Transverse colon (tissue), 4 donors: ENCODE data around the gene SELP. TPM values are rescaled to one million over a fixed set of nuclear protein-coding genes. Genes with fewer than 3 reads are reported as not detected.

ENCODE experiments used
- DNase-seq: peaks from one replicate; pipeline ENCODE4 v3.0.0-alpha.2; 2019
- H3K27ac ChIP-seq, 4 donors: fragments of 200-600 bp; sonication (generic); 2 replicates each; pipeline ENCODE4 v1.5.1; 2016 to 2018; ENCODE audit warnings: inconsistent platforms in 4 of 4
- H3K27me3 ChIP-seq: fragments of 200-600 bp; sonication (generic); 2 replicates; pipeline ENCODE4 v1.5.1; 2017; ENCODE audit warnings: inconsistent platforms
- H3K36me3 ChIP-seq, 4 donors: fragments of 200-600 bp; sonication (generic); 2 replicates each; pipeline ENCODE4 v1.5.1; 2017 to 2019; ENCODE audit warnings: inconsistent platforms in 4 of 4
- H3K4me1 ChIP-seq, 4 donors: fragments of 200-600 bp; sonication (generic); 2 replicates each; pipeline ENCODE4 v1.5.1; 2017 to 2020; ENCODE audit warnings: inconsistent platforms in 4 of 4
- H3K4me3 ChIP-seq, 4 donors: fragments of 200-600 bp; sonication (generic); 1 replicate in 1 of 4; 2 replicates in 3 of 4; pipeline versions ENCODE4 v1.5.1 to v1.6.1; 2017 to 2019; ENCODE audit warnings: inconsistent platforms in 4 of 4
- H3K9me3 ChIP-seq, 2 donors: fragments of 200-600 bp; sonication (generic); 2 replicates each; pipeline ENCODE4 v1.5.1; 2017 to 2019; ENCODE audit warnings: inconsistent platforms in 2 of 2
- EP300 ChIP-seq: sonication (generic); formaldehyde crosslinking; IDR thresholded peaks from one replicate; pipeline ENCODE4 v1.6.1; 2017; ENCODE audit warnings: antibody characterized with exemption, low read depth
- POLR2A ChIP-seq: fragments of 450-650 bp; IDR thresholded peaks from one replicate; pipeline ENCODE4 v1.6.1; 2016; ENCODE audit warnings: antibody characterized with exemption, mild to moderate bottlenecking, moderate library complexity
- POLR2AphosphoS5 ChIP-seq, 3 donors: sonication (generic); formaldehyde crosslinking; IDR thresholded peaks; one replicate each; pipeline ENCODE4 v1.6.1; 2016; ENCODE audit warnings: antibody characterized with exemption in 3 of 3
- WGBS, 2 donors: methylation state at CpG; one replicate each; pipeline ENCODE4 v1.1.5; 2018; ENCODE audit warnings: low coverage in 1 of 2; 5-methylcytosine and 5-hydroxymethylcytosine counted together
- in situ Hi-C, 4 donors: fragments of 200-750 bp; cut with MboI; loops; one replicate each; pipeline versions ENCODE4 v1.15.0 to v1.15.1; 2017; ENCODE audit warnings: low sequenced_read_pairs in 3 of 4, low pct_ligation_motif_present in 1 of 4, low pct_unique_long_range_greater_than_20kb in 1 of 4
- intact Hi-C: fragments of 100-400 bp; cut with DNase I; formaldehyde crosslinking; loops from one replicate; pipeline ENCODE4 v1.15.1; 2023; ENCODE audit warnings: low total_unique reads
- total RNA-seq, 4 donors: library from RNA; depleted of rRNA; stranded (reverse); fragments of >200 nt; gene quantifications; one replicate each; pipeline ENCODE4 v1.1.0, GENCODE V29; 2016
- TF ChIP-seq, protein P1 (sequence below), 5 experiments: fragments of 200-600 bp in 3 of 5; fragments of 450-650 bp in 2 of 5; sonication (generic) in 3 of 5; IDR thresholded peaks; 1 replicate in 2 of 5; 2 replicates in 3 of 5; pipeline ENCODE4 v1.5.1; 2016 to 2017; ENCODE audit warnings: antibody characterized with exemption in 5 of 5, inconsistent platforms in 3 of 5, mild to moderate bottlenecking in 2 of 5, moderate library complexity in 1 of 5

Gene SELP
- total RNA-seq, 4 donors from 2014 or later = 1.8 to 4.9 (median 2.2) TPM

DNA sequence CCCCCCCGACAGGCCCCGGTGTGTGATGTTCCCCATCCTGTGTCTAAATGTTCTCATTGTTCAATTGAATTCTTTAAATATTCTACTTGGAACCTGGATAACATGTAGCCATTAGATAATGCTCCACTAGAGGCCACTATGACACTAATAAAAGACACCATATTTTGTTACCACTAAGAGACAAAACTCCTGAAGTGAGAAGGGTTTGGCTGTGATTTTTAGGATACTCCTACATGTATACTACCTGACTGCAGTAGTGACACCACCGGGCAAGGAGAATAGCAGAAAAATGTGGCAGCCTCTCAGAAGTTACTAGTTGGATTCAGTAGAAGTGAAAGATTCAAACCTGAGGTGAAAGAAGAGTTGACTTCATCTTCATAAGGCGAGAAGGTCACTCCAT is 79.6 kb downstream of the SELP start:
- no peaks in the 10 kb centered on the region for H3K36me3 ChIP-seq
- H3K4me1 ChIP-seq = peaks cover 0 to 10% (median 0%) of the 10 kb centered on the region in 4 donors
- no peak for DNase-seq
- in situ Hi-C loops (loop anchor here in 2 of 4 donors (10.0 to 25.0 kb wide), 3 partner anchors 255 to 938 kb away; no protein-coding TSS in a partner anchor), intact Hi-C loops (no loop called here)
- WGBS, 2 donors = 27 to 60% methylated on average over 2 to 4 of the region's 4 CpGs
- H3K4me3 ChIP-seq = no peak overlapping the region
- no peaks in the 10 kb centered on the region for H3K27me3 ChIP-seq
- TF ChIP-seq EP300 = no peak
- TF ChIP-seq POLR2A = no peak
- TF ChIP-seq POLR2AphosphoS5 (IDR thresholded peaks at IDR 0.05) = no peak
- TF ChIP-seq, protein P1, sequence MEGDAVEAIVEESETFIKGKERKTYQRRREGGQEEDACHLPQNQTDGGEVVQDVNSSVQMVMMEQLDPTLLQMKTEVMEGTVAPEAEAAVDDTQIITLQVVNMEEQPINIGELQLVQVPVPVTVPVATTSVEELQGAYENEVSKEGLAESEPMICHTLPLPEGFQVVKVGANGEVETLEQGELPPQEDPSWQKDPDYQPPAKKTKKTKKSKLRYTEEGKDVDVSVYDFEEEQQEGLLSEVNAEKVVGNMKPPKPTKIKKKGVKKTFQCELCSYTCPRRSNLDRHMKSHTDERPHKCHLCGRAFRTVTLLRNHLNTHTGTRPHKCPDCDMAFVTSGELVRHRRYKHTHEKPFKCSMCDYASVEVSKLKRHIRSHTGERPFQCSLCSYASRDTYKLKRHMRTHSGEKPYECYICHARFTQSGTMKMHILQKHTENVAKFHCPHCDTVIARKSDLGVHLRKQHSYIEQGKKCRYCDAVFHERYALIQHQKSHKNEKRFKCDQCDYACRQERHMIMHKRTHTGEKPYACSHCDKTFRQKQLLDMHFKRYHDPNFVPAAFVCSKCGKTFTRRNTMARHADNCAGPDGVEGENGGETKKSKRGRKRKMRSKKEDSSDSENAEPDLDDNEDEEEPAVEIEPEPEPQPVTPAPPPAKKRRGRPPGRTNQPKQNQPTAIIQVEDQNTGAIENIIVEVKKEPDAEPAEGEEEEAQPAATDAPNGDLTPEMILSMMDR (IDR thresholded peaks at IDR 0.05) = peak; percentile 38 to 47 (median 42)
- H3K27ac ChIP-seq = no peak overlapping the region
- H3K9me3 ChIP-seq = no peaks in the 10 kb centered on the region

DNA sequence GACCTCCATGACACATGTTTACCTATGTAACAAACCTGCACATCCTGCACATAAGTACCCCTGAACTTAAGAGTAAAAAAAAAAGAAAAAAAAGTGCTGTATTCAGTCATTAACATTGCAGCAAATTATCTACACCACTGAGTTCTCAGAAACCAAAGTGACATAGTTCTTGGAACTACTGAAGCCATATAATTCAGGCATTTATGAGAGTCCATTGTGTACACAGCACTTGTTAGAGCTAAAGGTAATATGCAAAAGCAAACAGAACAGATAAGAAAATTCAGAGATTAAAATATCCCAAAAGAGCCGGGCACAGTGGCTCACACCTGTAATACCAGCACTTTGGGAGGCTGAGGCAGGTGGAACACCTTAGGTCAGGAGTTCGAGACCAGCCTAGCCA is 81.6 kb downstream of the SELP start:
- in situ Hi-C loops = loop anchor here in 3 of 4 donors (5.0 to 25.0 kb wide), 5 partner anchors 63 to 163 kb away; partner anchors contain the start of gene SLC19A2 (in 1 of the 3)
- H3K27ac ChIP-seq = no peak overlapping the region
- no peak overlapping the region for H3K4me3 ChIP-seq
- no peaks in the 10 kb centered on the region for H3K36me3 ChIP-seq
- DNase-seq = no peak
- H3K9me3 ChIP-seq = no peaks in the 10 kb centered on the region
- intact Hi-C loops = no loop called here
- WGBS, 2 donors = 46% methylated on average over 2 of the region's 2 CpGs; no CpG with 5 or more reads in 1 of the 2 donors
- H3K27me3 ChIP-seq = no peaks in the 10 kb centered on the region
- H3K4me1 ChIP-seq = peaks cover 0 to 10% (median 0%) of the 10 kb centered on the region in 4 donors
- TF ChIP-seq EP300 = no peak
- TF ChIP-seq POLR2AphosphoS5 (IDR thresholded peaks at IDR 0.05) = no peak
- TF ChIP-seq POLR2A = no peak
- TF ChIP-seq, protein P1 (IDR thresholded peaks at IDR 0.05) = no peak

DNA sequence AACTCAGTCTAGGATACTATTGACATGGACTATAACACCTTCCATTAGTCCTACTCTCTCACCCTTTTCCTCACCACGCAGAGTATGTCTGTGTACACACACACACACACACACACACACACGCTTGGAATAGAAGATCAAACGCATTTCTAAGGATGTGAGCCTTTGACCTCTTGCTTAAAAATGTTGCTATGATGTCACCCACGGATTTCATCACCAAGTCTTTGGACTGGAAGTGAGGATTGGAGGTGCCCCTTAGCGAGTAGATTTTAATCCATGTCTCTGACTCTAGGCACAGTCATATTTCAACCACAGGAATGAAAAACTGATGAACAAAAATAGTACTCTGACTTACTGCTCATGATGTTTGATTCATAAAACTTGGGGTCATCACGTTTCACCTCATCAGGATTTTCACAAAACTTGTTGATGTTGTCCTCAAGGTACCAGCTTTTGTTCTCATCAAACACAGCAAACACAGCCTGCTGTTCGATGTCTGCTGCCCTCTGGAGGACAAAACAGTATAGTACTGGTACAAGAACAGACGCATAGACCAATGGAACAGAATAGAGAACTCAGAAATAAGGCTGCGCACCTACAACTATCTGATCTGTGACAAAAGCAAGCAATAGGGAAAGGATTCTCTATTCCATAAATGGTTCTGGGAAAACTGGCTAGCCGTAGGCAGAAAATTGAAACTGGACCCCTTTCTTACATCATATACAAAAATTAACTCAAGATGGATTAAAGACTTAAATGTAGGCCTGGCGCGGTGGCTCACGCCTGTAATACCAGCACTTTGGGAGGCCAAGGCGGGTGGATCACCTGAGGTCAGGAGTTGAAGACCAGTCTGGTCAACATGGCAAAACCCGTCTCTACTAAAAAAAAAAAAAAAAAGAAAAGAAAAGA is 83.6 kb downstream of the SELP start:
- no peaks in the 10 kb centered on the region for H3K36me3 ChIP-seq
- no peaks in the 10 kb centered on the region for H3K9me3 ChIP-seq
- 46 to 50% methylated on average over 3 to 15 of the region's 15 CpGs for WGBS, 2 donors
- H3K27ac ChIP-seq = no peak overlapping the region
- no peak overlapping the region for H3K4me3 ChIP-seq
- in situ Hi-C loops (loop anchor here in 3 of 4 donors (5.0 to 25.0 kb wide), 5 partner anchors 62 to 162 kb away; partner anchors contain the start of gene SLC19A2 (in 1 of the 3)), intact Hi-C loops (no loop called here)
- TF ChIP-seq EP300 (no peak), POLR2A (no peak), POLR2AphosphoS5 (IDR thresholded peaks at IDR 0.05) (no peak)
- TF ChIP-seq, protein P1 (IDR thresholded peaks at IDR 0.05) = peak; percentile 72 to 87 (median 79)
- H3K27me3 ChIP-seq = no peaks in the 10 kb centered on the region
- H3K4me1 ChIP-seq = peaks cover 0 to 10% (median 0%) of the 10 kb centered on the region in 4 donors
- peak; percentile 47 for DNase-seq

DNA sequence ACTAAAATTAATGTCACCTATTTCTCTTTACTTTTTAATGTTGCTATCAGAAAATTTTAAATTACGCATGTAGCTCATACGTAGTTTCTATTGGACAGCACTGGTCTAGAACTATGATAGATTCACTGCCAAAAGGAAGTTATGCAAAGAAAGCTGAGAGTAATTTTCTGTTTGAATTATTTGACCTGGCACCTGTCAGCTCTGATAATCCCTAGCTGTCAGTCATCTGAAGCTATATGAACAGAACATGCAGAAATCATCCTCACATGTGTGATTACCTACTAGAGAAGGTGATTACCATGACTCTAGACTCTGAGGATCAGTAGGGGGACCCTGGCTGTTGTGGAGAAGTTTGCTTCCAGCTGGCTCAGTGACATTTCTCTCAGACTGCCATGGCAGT is 84.5 kb downstream of the SELP start:
- Histone ChIP-seq H3K4me1 (peaks cover 0 to 10% (median 0%) of the 10 kb centered on the region in 4 donors), H3K27ac (no peak overlapping the region), H3K27me3 (no peaks in the 10 kb centered on the region), H3K4me3 (no peak overlapping the region), H3K36me3 (no peaks in the 10 kb centered on the region), H3K9me3 (no peaks in the 10 kb centered on the region)
- no peak for DNase-seq
- in situ Hi-C loops = loop anchor here in 3 of 4 donors (5.0 to 25.0 kb wide), 5 partner anchors 61 to 161 kb away; partner anchors contain the start of gene SLC19A2 (in 1 of the 3)
- intact Hi-C loops = no loop called here
- WGBS, 2 donors = 62 to 81% methylated on average over 2 of the region's 2 CpGs
- no peak for TF ChIP-seq POLR2AphosphoS5 (IDR thresholded peaks at IDR 0.05)
- TF ChIP-seq EP300 = no peak
- TF ChIP-seq POLR2A = no peak
- TF ChIP-seq, protein P1 (IDR thresholded peaks at IDR 0.05) = no peak
